ENCODE results near the gene LLGL2.

GRCh38 chr17:75555679-75556153 is 30.2 kb downstream of the LLGL2 start:
- no peak for TF ChIP-seq POLR2A (IDR thresholded peaks at IDR 0.05)
- TF ChIP-seq, protein P1, sequence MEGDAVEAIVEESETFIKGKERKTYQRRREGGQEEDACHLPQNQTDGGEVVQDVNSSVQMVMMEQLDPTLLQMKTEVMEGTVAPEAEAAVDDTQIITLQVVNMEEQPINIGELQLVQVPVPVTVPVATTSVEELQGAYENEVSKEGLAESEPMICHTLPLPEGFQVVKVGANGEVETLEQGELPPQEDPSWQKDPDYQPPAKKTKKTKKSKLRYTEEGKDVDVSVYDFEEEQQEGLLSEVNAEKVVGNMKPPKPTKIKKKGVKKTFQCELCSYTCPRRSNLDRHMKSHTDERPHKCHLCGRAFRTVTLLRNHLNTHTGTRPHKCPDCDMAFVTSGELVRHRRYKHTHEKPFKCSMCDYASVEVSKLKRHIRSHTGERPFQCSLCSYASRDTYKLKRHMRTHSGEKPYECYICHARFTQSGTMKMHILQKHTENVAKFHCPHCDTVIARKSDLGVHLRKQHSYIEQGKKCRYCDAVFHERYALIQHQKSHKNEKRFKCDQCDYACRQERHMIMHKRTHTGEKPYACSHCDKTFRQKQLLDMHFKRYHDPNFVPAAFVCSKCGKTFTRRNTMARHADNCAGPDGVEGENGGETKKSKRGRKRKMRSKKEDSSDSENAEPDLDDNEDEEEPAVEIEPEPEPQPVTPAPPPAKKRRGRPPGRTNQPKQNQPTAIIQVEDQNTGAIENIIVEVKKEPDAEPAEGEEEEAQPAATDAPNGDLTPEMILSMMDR (IDR thresholded peaks at IDR 0.05) = no peak
